ENCODE measurements around the gene CARNS1. TPM values are rescaled to one million over a fixed set of nuclear protein-coding genes. Genes with fewer than 3 reads are reported as not detected.

Gene CARNS1
- total and polyA plus RNA-seq, 4 donors = 0.05 to 0.19 (median 0.10) TPM

DNA sequence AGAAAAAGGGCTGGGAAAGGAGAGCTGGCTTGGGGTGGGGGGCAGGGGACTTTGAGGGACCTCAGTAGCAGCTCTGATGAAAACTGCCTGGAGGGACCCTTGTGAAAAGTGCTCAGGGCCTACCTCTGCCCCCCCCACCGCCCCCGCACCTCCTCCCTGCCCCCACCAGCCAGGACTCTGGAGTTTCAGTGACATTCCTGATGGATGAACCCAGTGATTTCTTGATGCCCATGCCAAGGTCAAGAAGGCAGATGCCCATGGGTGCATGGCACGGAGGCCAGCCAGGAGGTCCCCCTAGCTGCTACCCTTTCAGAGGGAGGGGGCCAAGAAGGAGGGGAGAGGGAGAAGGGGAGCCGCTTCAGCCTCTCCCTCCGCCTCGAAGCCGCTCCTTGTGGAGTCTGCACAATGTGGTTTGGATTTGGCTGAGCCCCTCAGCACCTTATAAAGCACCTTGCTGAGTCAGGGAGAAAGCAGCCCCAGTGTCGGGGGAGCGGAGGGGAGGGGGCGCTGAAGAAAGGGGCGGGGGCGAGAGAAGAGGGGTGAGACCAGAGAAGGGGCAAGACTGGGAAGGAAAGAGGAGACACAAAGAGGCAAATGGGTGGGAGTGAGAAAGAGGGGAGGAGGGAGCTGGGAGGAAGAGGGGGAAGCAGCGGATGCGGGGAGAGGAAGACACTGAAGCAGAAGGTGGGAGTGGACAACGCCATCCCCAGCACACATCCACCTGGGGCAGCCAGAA is 40.0 kb upstream of the CARNS1 start:
- Histone ChIP-seq H3K27ac (ENCODE audit: low read depth in 1 of 2, low read length in 2 of 2) (no peak overlapping the region), H3K4me3 (ENCODE audit: low read depth in 1 of 3, low read length in 3 of 3) (no peak overlapping the region), H3K9me3 (ENCODE audit: control insufficient read depth in 4 of 4, low read length in 3 of 4) (no peaks in the 10 kb centered on the region), H3K36me3 (ENCODE audit: control insufficient read depth in 4 of 4, insufficient read depth in 3 of 4, low read depth in 1 of 4, low read length in 3 of 4) (no peaks in the 10 kb centered on the region), H3K9ac (ENCODE audit: low read depth in 1 of 2, low read length in 2 of 2) (no peak overlapping the region), H3K4me1 (ENCODE audit: control insufficient read depth in 4 of 4, insufficient read depth in 4 of 4, low read length in 3 of 4) (peaks cover 8 to 24% (median 10%) of the 10 kb centered on the region in 4 donors), H3K27me3 (ENCODE audit: control insufficient read depth in 4 of 4, insufficient read depth in 4 of 4, low read length in 3 of 4) (no peaks in the 10 kb centered on the region)
- DNase-seq (ENCODE audit: low spot score) = no peak
- WGBS = 53% methylated on average over 15 of the region's 15 CpGs
- no peak for TF ChIP-seq JUND (IDR thresholded peaks at IDR 0.05)

DNA sequence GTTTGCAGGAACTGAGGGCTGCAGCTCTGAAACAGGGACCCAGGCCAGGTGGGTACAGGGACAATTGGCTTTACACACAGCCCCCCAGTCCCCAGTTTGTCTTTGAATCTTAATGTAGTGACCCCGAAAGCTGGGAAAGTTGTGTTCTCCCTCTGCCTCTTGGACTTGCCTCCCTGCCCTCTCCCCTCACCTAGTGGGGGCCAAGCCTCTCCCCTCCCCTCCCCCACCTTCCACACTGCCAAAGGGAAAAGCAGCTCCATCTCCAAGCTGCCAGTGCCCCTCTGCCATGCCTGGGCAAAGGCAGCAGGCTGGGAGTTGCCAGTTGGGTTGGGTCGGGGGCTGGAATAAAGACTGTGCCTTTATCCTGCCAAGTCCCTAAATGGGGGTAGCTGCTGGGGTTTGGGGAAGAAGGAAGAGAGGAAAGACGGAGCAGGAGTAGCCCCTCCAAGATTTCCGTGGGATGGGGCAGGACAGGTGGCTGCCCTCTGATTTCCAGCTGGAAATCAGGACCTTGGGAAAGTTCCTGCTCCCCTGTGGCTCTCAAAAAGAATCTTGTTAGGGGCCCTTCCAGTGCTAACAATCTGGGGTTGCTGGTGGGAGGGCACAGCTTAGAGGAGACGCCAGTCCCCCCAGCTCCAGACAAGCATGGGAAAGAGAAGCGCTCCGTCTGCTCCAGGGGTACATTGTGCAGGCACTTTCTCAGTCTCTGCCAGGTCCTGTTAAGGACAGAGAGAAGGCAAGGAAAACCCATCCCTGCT is 39.2 kb upstream of the CARNS1 start:
- WGBS = 72% methylated on average over 7 of the region's 7 CpGs
- H3K36me3 ChIP-seq (ENCODE audit: control insufficient read depth in 4 of 4, insufficient read depth in 3 of 4, low read depth in 1 of 4, low read length in 3 of 4) = no peaks in the 10 kb centered on the region
- peaks cover 8 to 24% (median 10%) of the 10 kb centered on the region in 4 donors for H3K4me1 ChIP-seq (ENCODE audit: control insufficient read depth in 4 of 4, insufficient read depth in 4 of 4, low read length in 3 of 4)
- TF ChIP-seq GABPA (IDR thresholded peaks at IDR 0.05 in 1 of 2, conservative IDR thresholded peaks at IDR 0.05 in 1 of 2) (no peak), YY1 (IDR thresholded peaks at IDR 0.05) (no peak), FOXA1 (IDR thresholded peaks at IDR 0.05) (no peak), NR2F2 (IDR thresholded peaks at IDR 0.05) (no peak)
- TF ChIP-seq, protein P1, sequence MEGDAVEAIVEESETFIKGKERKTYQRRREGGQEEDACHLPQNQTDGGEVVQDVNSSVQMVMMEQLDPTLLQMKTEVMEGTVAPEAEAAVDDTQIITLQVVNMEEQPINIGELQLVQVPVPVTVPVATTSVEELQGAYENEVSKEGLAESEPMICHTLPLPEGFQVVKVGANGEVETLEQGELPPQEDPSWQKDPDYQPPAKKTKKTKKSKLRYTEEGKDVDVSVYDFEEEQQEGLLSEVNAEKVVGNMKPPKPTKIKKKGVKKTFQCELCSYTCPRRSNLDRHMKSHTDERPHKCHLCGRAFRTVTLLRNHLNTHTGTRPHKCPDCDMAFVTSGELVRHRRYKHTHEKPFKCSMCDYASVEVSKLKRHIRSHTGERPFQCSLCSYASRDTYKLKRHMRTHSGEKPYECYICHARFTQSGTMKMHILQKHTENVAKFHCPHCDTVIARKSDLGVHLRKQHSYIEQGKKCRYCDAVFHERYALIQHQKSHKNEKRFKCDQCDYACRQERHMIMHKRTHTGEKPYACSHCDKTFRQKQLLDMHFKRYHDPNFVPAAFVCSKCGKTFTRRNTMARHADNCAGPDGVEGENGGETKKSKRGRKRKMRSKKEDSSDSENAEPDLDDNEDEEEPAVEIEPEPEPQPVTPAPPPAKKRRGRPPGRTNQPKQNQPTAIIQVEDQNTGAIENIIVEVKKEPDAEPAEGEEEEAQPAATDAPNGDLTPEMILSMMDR (IDR thresholded peaks at IDR 0.05; ENCODE audit: low read depth, low read length, missing input control) = no peak
- TF ChIP-seq, protein P2, sequence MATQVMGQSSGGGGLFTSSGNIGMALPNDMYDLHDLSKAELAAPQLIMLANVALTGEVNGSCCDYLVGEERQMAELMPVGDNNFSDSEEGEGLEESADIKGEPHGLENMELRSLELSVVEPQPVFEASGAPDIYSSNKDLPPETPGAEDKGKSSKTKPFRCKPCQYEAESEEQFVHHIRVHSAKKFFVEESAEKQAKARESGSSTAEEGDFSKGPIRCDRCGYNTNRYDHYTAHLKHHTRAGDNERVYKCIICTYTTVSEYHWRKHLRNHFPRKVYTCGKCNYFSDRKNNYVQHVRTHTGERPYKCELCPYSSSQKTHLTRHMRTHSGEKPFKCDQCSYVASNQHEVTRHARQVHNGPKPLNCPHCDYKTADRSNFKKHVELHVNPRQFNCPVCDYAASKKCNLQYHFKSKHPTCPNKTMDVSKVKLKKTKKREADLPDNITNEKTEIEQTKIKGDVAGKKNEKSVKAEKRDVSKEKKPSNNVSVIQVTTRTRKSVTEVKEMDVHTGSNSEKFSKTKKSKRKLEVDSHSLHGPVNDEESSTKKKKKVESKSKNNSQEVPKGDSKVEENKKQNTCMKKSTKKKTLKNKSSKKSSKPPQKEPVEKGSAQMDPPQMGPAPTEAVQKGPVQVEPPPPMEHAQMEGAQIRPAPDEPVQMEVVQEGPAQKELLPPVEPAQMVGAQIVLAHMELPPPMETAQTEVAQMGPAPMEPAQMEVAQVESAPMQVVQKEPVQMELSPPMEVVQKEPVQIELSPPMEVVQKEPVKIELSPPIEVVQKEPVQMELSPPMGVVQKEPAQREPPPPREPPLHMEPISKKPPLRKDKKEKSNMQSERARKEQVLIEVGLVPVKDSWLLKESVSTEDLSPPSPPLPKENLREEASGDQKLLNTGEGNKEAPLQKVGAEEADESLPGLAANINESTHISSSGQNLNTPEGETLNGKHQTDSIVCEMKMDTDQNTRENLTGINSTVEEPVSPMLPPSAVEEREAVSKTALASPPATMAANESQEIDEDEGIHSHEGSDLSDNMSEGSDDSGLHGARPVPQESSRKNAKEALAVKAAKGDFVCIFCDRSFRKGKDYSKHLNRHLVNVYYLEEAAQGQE (IDR thresholded peaks at IDR 0.05) = no peak
- no peak overlapping the region for H3K9ac ChIP-seq (ENCODE audit: low read depth in 1 of 2, low read length in 2 of 2)
- H3K27me3 ChIP-seq (ENCODE audit: control insufficient read depth in 4 of 4, insufficient read depth in 4 of 4, low read length in 3 of 4) = no peaks in the 10 kb centered on the region
- DNase-seq (ENCODE audit: low spot score) = no peak
- no peak overlapping the region for H3K27ac ChIP-seq (ENCODE audit: low read depth in 1 of 2, low read length in 2 of 2)
- no peak overlapping the region for H3K4me3 ChIP-seq (ENCODE audit: low read depth in 1 of 3, low read length in 3 of 3)
- no peaks in the 10 kb centered on the region for H3K9me3 ChIP-seq (ENCODE audit: control insufficient read depth in 4 of 4, low read length in 3 of 4)

All from liver (tissue), 9 donors.